ENCODE results near the gene MSMP. TPM values are rescaled to one million over a fixed set of nuclear protein-coding genes. Genes with fewer than 3 reads are reported as not detected.

The MSMP gene
- total RNA-seq, 2 donors from 2014 or later = 2.1 TPM; not detected in 1

GRCh38 chr9:35738186-35738585 lies 15.9 kb downstream of the MSMP start:
- intact Hi-C loops (cut with DNase I) = no loop called here
- H3K4me1 ChIP-seq = peaks cover 11% of the 10 kb centered on the region
- no peak overlapping the region for H3K4me3 ChIP-seq
- H3K27me3 ChIP-seq = no peaks in the 10 kb centered on the region
- no peaks in the 10 kb centered on the region for H3K9me3 ChIP-seq
- peaks cover 24% of the 10 kb centered on the region for H3K36me3 ChIP-seq
- no peak overlapping the region for H3K27ac ChIP-seq
- no peak overlapping the region for H3K9ac ChIP-seq (ENCODE audit: low read depth in 2 of 2, low read length in 2 of 2)
- no peak for DNase-seq
- no peak for TF ChIP-seq CTCF (IDR thresholded peaks at IDR 0.05)

GRCh38 chr9:35737143-35737542 lies 16.9 kb downstream of the MSMP start:
- H3K9me3 ChIP-seq = no peaks in the 10 kb centered on the region
- DNase-seq = no peak
- intact Hi-C loops (cut with DNase I) = no loop called here
- no peak for TF ChIP-seq CTCF (IDR thresholded peaks at IDR 0.05)
- no peak overlapping the region for H3K4me3 ChIP-seq
- H3K27me3 ChIP-seq = no peaks in the 10 kb centered on the region
- H3K4me1 ChIP-seq = peaks cover 11% of the 10 kb centered on the region
- H3K36me3 ChIP-seq = peaks cover 24% of the 10 kb centered on the region
- no peak overlapping the region for H3K27ac ChIP-seq
- no peak overlapping the region for H3K9ac ChIP-seq (ENCODE audit: low read depth in 2 of 2, low read length in 2 of 2)

GRCh38 chr9:35736201-35736633 lies 17.9 kb downstream of the MSMP start:
- Histone ChIP-seq H3K36me3 (peaks cover 24% of the 10 kb centered on the region), H3K4me1 (peaks cover 11% of the 10 kb centered on the region), H3K9ac (ENCODE audit: low read depth in 2 of 2, low read length in 2 of 2) (no peak overlapping the region), H3K9me3 (no peaks in the 10 kb centered on the region), H3K4me3 (no peak overlapping the region), H3K27ac (no peak overlapping the region), H3K27me3 (no peaks in the 10 kb centered on the region)
- intact Hi-C loops (cut with DNase I) = no loop called here
- TF ChIP-seq CTCF (IDR thresholded peaks at IDR 0.05) = peak; percentile 70
- peak; percentile 81 for DNase-seq

GRCh38 chr9:35734096-35734495 lies 20.0 kb downstream of the MSMP start:
- TF ChIP-seq CTCF (IDR thresholded peaks at IDR 0.05) = no peak
- Histone ChIP-seq H3K9me3 (no peaks in the 10 kb centered on the region), H3K9ac (ENCODE audit: low read depth in 2 of 2, low read length in 2 of 2) (no peak overlapping the region), H3K36me3 (peaks cover 19% of the 10 kb centered on the region), H3K27ac (peak overlapping the region; percentile 97), H3K4me1 (peaks cover 14% of the 10 kb centered on the region), H3K4me3 (peak overlapping the region; percentile 82), H3K27me3 (no peaks in the 10 kb centered on the region)
- intact Hi-C loops (cut with DNase I) = loop anchor here (5.0 kb wide), 1 partner anchor 72 kb away; no protein-coding TSS in a partner anchor
- no peak for DNase-seq

- DNase-seq = peak; percentile 62
- H3K27ac ChIP-seq = peak overlapping the region; percentile 97
- peaks cover 17% of the 10 kb centered on the region for H3K36me3 ChIP-seq
- H3K4me1 ChIP-seq = peaks cover 19% of the 10 kb centered on the region
- peak overlapping the region; percentile 92 to 93 for H3K9ac ChIP-seq (ENCODE audit: low read depth in 2 of 2, low read length in 2 of 2)
- peak overlapping the region; percentile 82 for H3K4me3 ChIP-seq
- H3K27me3 ChIP-seq = no peaks in the 10 kb centered on the region
- no peak for TF ChIP-seq CTCF (IDR thresholded peaks at IDR 0.05)
- no peaks in the 10 kb centered on the region for H3K9me3 ChIP-seq
- intact Hi-C loops (cut with DNase I) = loop anchor here (5.0 kb wide), 1 partner anchor 71 kb away; no protein-coding TSS in a partner anchor
Observed at GRCh38 chr9:35732800-35733541, 21.1 kb downstream of the MSMP start.
